DND-41 (cell line): ENCODE results near the gene KCNH1.

Experiments
- ATAC-seq: fragments of 200-7000 bp; cut with Tn5 transposase; 3 replicates; pipeline ENCODE4 v1.9.1; 2021; ENCODE audit warnings: low read depth; ENCODE audit not compliant: insufficient read depth
- DNase-seq: peaks from one replicate; pipeline ENCODE4 v3.0.0-alpha.2; 2020
- H2AFZ ChIP-seq: 2 replicates; pipeline ENCODE4 v1.6.0; 2012; ENCODE audit warnings: low read depth, low read length
- H3K27ac ChIP-seq: 2 replicates; pipeline ENCODE4 v1.5.1; 2012; ENCODE audit warnings: low read length, inconsistent platforms
- H3K27me3 ChIP-seq: fragments of 200-600 bp; sonication (generic); 2 replicates; pipeline ENCODE4 v1.6.0; 2012; ENCODE audit warnings: low read length, mild to moderate bottlenecking, inconsistent platforms; ENCODE audit not compliant: insufficient read depth, poor library complexity
- H3K36me3 ChIP-seq: 2 replicates; pipeline ENCODE4 v1.5.1; 2012; ENCODE audit warnings: low read length, inconsistent platforms; ENCODE audit not compliant: insufficient read depth
- H3K4me1 ChIP-seq: 2 replicates; pipeline ENCODE4 v1.5.1; 2012; ENCODE audit warnings: mild to moderate bottlenecking, low read length; ENCODE audit not compliant: insufficient read depth
- H3K4me2 ChIP-seq: 2 replicates; pipeline ENCODE4 v1.6.0; 2012; ENCODE audit warnings: mild to moderate bottlenecking, moderate library complexity, low read length, inconsistent platforms; ENCODE audit not compliant: insufficient read depth
- H3K4me3 ChIP-seq, 2 experiments: fragments of 200-600 bp in 1 of 2; shearing (Covaris generic) in 1 of 2; 2 replicates each; pipeline ENCODE4 v1.5.1; 2012 to 2016; ENCODE audit warnings: inconsistent platforms in 2 of 2, low read length in 2 of 2, mild to moderate bottlenecking in 2 of 2, low read depth in 1 of 2, moderate library complexity in 1 of 2
- H3K79me2 ChIP-seq: 2 replicates; pipeline ENCODE4 v1.6.0; 2012; ENCODE audit warnings: low read length, inconsistent platforms; ENCODE audit not compliant: insufficient read depth
- H3K9ac ChIP-seq: 2 replicates; pipeline ENCODE4 v1.6.0; 2012; ENCODE audit warnings: low read depth, mild to moderate bottlenecking, inconsistent platforms, low read length, moderate library complexity
- H3K9me3 ChIP-seq: 2 replicates; pipeline ENCODE4 v1.5.1; 2012; ENCODE audit warnings: low read length, moderate library complexity, mild to moderate bottlenecking, inconsistent platforms; ENCODE audit not compliant: insufficient read depth, severe bottlenecking
- H4K20me1 ChIP-seq: 2 replicates; pipeline ENCODE4 v1.6.0; 2012; ENCODE audit warnings: low read length; ENCODE audit not compliant: insufficient read depth
- CTCF ChIP-seq: IDR thresholded peaks from 2 replicates; pipeline ENCODE4 v1.5.1; 2012; ENCODE audit warnings: borderline replicate concordance, low read length, moderate library complexity, mild to moderate bottlenecking; ENCODE audit not compliant: poor library complexity, severe bottlenecking; ENCODE audit errors: extremely low read depth
- EZH2 ChIP-seq: IDR thresholded peaks from 3 replicates; pipeline ENCODE4 v1.6.1; 2012; ENCODE audit warnings: borderline replicate concordance, low read depth, mild to moderate bottlenecking, moderate library complexity, low read length, inconsistent platforms; ENCODE audit not compliant: severe bottlenecking

KCNH1 gene

GRCh38 chr1:210827481-210827880 lies 306.5 kb downstream of the KCNH1 start:
- Histone ChIP-seq H3K79me2 (no peaks in the 10 kb centered on the region), H3K4me2 (no peak overlapping the region), H3K9ac (no peak overlapping the region), H3K36me3 (no peaks in the 10 kb centered on the region), H3K4me3 (no peak overlapping the region), H3K27ac (no peak overlapping the region), H3K4me1 (no peaks in the 10 kb centered on the region), H3K9me3 (no peaks in the 10 kb centered on the region), H3K27me3 (peaks cover 2% of the 10 kb centered on the region), H4K20me1 (no peaks in the 10 kb centered on the region), H2AFZ (no peak overlapping the region)
- TF ChIP-seq CTCF, result no peak
- no peak for TF ChIP-seq EZH2
- DNase-seq (no peak), ATAC-seq (no peak)

- no peak overlapping the region for H2AFZ ChIP-seq
- ATAC-seq (no peak), DNase-seq (no peak)
- no peaks in the 10 kb centered on the region for H3K9me3 ChIP-seq
- no peaks in the 10 kb centered on the region for H4K20me1 ChIP-seq
- no peak overlapping the region for H3K9ac ChIP-seq
- TF ChIP-seq EZH2 (no peak), CTCF (no peak)
- H3K79me2 ChIP-seq, result no peaks in the 10 kb centered on the region
- no peaks in the 10 kb centered on the region for H3K36me3 ChIP-seq
- H3K4me3 ChIP-seq, result no peak overlapping the region
- H3K27me3 ChIP-seq, result no peaks in the 10 kb centered on the region
- H3K4me1 ChIP-seq, result no peaks in the 10 kb centered on the region
- H3K4me2 ChIP-seq, result no peak overlapping the region
- H3K27ac ChIP-seq, result no peak overlapping the region
Measured at GRCh38 chr1:210826686-210827085, 307.3 kb downstream of the KCNH1 start.

GRCh38 chr1:210822932-210823331 lies 311.0 kb downstream of the KCNH1 start:
- Histone ChIP-seq H3K4me3 (no peak overlapping the region), H3K36me3 (no peaks in the 10 kb centered on the region), H3K4me1 (no peaks in the 10 kb centered on the region), H3K4me2 (no peak overlapping the region), H4K20me1 (no peaks in the 10 kb centered on the region), H2AFZ (no peak overlapping the region), H3K79me2 (no peaks in the 10 kb centered on the region), H3K9ac (no peak overlapping the region), H3K27me3 (no peaks in the 10 kb centered on the region), H3K9me3 (no peaks in the 10 kb centered on the region), H3K27ac (no peak overlapping the region)
- ATAC-seq (no peak), DNase-seq (no peak)
- no peak for TF ChIP-seq CTCF
- TF ChIP-seq EZH2, result no peak

DNA sequence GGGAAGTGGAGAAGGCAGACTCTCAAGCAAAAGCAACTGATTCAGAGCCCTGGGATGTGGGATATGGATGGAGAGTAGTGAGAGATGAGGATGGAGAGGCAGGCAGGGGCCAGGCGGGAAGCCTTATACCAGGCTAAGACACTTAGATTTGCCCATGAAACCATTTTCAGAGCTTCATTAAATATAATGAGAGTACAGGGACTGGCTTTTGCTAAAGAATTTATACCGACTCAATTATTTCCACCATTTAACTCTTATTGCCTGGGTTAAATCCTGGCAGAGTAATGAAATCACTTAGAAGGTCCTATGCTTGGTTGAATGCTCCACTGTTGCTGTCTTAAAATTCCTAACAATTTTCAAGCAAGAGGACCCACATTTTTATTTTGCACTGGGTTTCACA lies 311.7 kb downstream of the KCNH1 start:
- no peak overlapping the region for H3K4me2 ChIP-seq
- no peaks in the 10 kb centered on the region for H3K36me3 ChIP-seq
- ATAC-seq, result no peak
- H3K27ac ChIP-seq, result no peak overlapping the region
- H4K20me1 ChIP-seq, result no peaks in the 10 kb centered on the region
- H2AFZ ChIP-seq, result no peak overlapping the region
- no peak overlapping the region for H3K4me3 ChIP-seq
- no peak for DNase-seq
- no peaks in the 10 kb centered on the region for H3K79me2 ChIP-seq
- H3K4me1 ChIP-seq, result no peaks in the 10 kb centered on the region
- no peak overlapping the region for H3K9ac ChIP-seq
- H3K27me3 ChIP-seq, result no peaks in the 10 kb centered on the region
- TF ChIP-seq EZH2 (no peak), CTCF (no peak)
- H3K9me3 ChIP-seq, result no peaks in the 10 kb centered on the region
